Suprapubic skin (tissue), 4 donors: ENCODE results near the gene HDAC7. TPM values are rescaled to one million over a fixed set of nuclear protein-coding genes. Genes with fewer than 3 reads are reported as not detected.
A peak's percentile ranks its signal among the peaks of the same experiment; 100 is the strongest.
"Not testable (repeated sequence)": the region's sequence is repeated elsewhere in the genome, so short reads cannot be mapped to it uniquely, and the experiment has no call there.

Experiments used
- DNase-seq, 2 donors: peaks; one replicate each; pipeline ENCODE4 v3.0.0-alpha.2; 2019; ENCODE audit warnings: low spot score in 2 of 2
- H3K27ac ChIP-seq: fragments of 200-600 bp; sonication (generic); one replicate; pipeline ENCODE4 v1.5.1; 2019
- H3K27me3 ChIP-seq: fragments of 200-600 bp; sonication (generic); one replicate; pipeline ENCODE4 v1.5.1; 2019
- H3K36me3 ChIP-seq: fragments of 200-600 bp; sonication (generic); one replicate; pipeline ENCODE4 v1.5.1; 2019
- H3K4me1 ChIP-seq: fragments of 200-600 bp; sonication (generic); one replicate; pipeline ENCODE4 v1.5.1; 2019
- H3K4me3 ChIP-seq: fragments of 200-600 bp; sonication (generic); one replicate; pipeline ENCODE4 v1.5.1; 2019; ENCODE audit warnings: mild to moderate bottlenecking
- H3K9me3 ChIP-seq: fragments of 200-600 bp; sonication (generic); one replicate; pipeline ENCODE4 v1.5.1; 2019
- CTCF ChIP-seq, 2 donors: fragments of 200-600 bp in 1 of 2; fragments of 450-650 bp in 1 of 2; sonication (generic) in 1 of 2; IDR thresholded peaks; one replicate each; pipeline ENCODE4 v1.5.1; 2016 to 2019; ENCODE audit warnings: antibody characterized with exemption in 2 of 2, mild to moderate bottlenecking in 1 of 2, moderate library complexity in 1 of 2
- EP300 ChIP-seq: sonication (generic); formaldehyde crosslinking; IDR thresholded peaks from one replicate; pipeline ENCODE4 v1.6.1; 2017; ENCODE audit warnings: antibody characterized with exemption
- POLR2A ChIP-seq, 2 donors: fragments of 450-650 bp; IDR thresholded peaks; one replicate each; pipeline ENCODE4 v1.6.1; 2017; ENCODE audit warnings: antibody characterized with exemption in 2 of 2, mild to moderate bottlenecking in 2 of 2, moderate library complexity in 2 of 2
- POLR2AphosphoS5 ChIP-seq, 3 donors: sonication (generic); formaldehyde crosslinking; IDR thresholded peaks; one replicate each; pipeline ENCODE4 v1.6.1; 2017; ENCODE audit warnings: antibody characterized with exemption in 3 of 3
- WGBS: methylation state at CpG from one replicate; pipeline ENCODE4 v1.1.5; 2018; 5-methylcytosine and 5-hydroxymethylcytosine counted together
- total RNA-seq, 4 donors: library from RNA; depleted of rRNA; stranded (reverse); fragments of >200 nt; gene quantifications; one replicate each; pipeline ENCODE4 v1.1.0, GENCODE V29; 2016

Gene HDAC7
- total RNA-seq, 4 donors from 2014 or later: 47.9 to 152 (median 76.2) TPM

GRCh38 chr12:47811581-47812484, 7.9 kb downstream of the HDAC7 start:
- WGBS: 24% methylated on average over 14 of the region's 14 CpGs
- TF ChIP-seq EP300: no peak
- peak in 2 of 3 donors; percentile 22 to 49 for TF ChIP-seq POLR2AphosphoS5 (IDR thresholded peaks at IDR 0.05)
- peak in 1 of 2 donors; percentile 19 for TF ChIP-seq POLR2A (IDR thresholded peaks at IDR 0.05)
- TF ChIP-seq CTCF (IDR thresholded peaks at IDR 0.05): no peak
- Histone ChIP-seq H3K9me3 (no peaks in the 10 kb centered on the region), H3K27ac (peak overlapping the region; percentile 97), H3K36me3 (no peaks in the 10 kb centered on the region), H3K4me1 (peaks cover 98% of the 10 kb centered on the region), H3K27me3 (no peaks in the 10 kb centered on the region), H3K4me3 (peak overlapping the region; percentile 3)
- DNase-seq: no peak

DNA sequence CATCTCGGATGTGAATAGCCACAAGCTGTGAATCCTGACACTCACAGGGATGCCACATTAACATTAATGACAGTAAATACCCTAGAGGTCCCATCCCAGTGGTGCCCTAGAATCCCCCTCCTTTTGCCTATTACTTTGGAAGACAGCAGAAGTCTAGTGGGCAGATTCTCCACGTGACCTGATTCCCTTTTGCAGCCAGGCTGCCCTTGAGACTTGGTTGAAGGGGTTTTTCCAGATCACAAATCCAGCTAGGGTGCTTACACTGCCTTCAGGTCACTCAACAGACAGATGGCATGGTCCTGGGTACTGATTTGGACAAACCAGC, 8.7 kb downstream of the HDAC7 start:
- TF ChIP-seq CTCF (IDR thresholded peaks at IDR 0.05) (no peak), EP300 (no peak), POLR2AphosphoS5 (IDR thresholded peaks at IDR 0.05) (no peak), POLR2A (IDR thresholded peaks at IDR 0.05) (no peak)
- Histone ChIP-seq H3K27me3 (no peaks in the 10 kb centered on the region), H3K36me3 (no peaks in the 10 kb centered on the region), H3K27ac (peak overlapping the region; percentile 97), H3K9me3 (no peaks in the 10 kb centered on the region), H3K4me1 (peaks cover 99% of the 10 kb centered on the region), H3K4me3 (no peak overlapping the region)
- no peak for DNase-seq
- 66% methylated on average over 2 of the region's 2 CpGs for WGBS

- not testable (repeated sequence) for H3K36me3 ChIP-seq, H3K27me3 ChIP-seq, H3K4me3 ChIP-seq, DNase-seq, H3K9me3 ChIP-seq
- 74% methylated on average over 9 of the region's 9 CpGs for WGBS
- Histone ChIP-seq H3K27ac (peak overlapping the region; percentile 9), H3K4me1 (peaks cover 99% of the 10 kb centered on the region)
Observed at GRCh38 chr12:47809518-47809917, 10.2 kb downstream of the HDAC7 start.

- H3K4me3 ChIP-seq: peak overlapping the region; percentile 6
- 71% methylated on average over 9 of the region's 9 CpGs for WGBS
- peaks cover 99% of the 10 kb centered on the region for H3K4me1 ChIP-seq
Observed at GRCh38 chr12:47808574-47809365, 10.9 kb downstream of the HDAC7 start.

DNA sequence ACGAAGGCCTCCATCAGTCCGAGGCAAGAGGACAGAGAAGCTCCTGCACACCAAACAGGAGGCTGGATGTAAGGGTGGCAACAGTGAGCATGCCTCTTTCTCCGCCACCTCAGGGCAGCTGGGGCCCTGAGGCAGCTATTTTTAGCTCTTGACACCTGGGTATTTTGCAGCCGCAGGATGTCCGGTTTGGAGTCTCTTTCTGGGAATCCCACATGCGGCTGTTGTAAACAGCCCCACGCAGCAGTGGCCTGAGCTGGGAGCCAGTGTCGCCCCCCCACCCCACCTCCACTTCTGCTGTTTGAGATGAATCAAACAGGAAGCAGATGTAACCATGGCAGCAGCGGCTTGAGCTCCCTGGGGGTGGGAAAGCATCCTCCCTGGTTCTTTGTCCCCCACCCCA, 11.7 kb downstream of the HDAC7 start:
- Histone ChIP-seq H3K4me3 (peak overlapping the region; percentile 6), H3K27ac (peak overlapping the region; percentile 61), H3K36me3 (peaks cover 10% of the 10 kb centered on the region), H3K9me3 (no peaks in the 10 kb centered on the region), H3K4me1 (peaks cover 99% of the 10 kb centered on the region), H3K27me3 (no peaks in the 10 kb centered on the region)
- WGBS: 26% methylated on average over 4 of the region's 9 CpGs
- no peak for TF ChIP-seq POLR2A (IDR thresholded peaks at IDR 0.05)
- no peak for TF ChIP-seq CTCF (IDR thresholded peaks at IDR 0.05)
- no peak for TF ChIP-seq POLR2AphosphoS5 (IDR thresholded peaks at IDR 0.05)
- no peak for TF ChIP-seq EP300
- DNase-seq: peak in 1 of 2 donors; percentile 78

More at GRCh38 chr12:47808574-47809365, 10.9 kb downstream of the HDAC7 start:
- H3K27ac ChIP-seq: peak overlapping the region; percentile 61
- H3K36me3 ChIP-seq: peaks cover 5% of the 10 kb centered on the region
- TF ChIP-seq CTCF (IDR thresholded peaks at IDR 0.05): no peak
- no peak for TF ChIP-seq POLR2AphosphoS5 (IDR thresholded peaks at IDR 0.05)
- no peak for TF ChIP-seq POLR2A (IDR thresholded peaks at IDR 0.05)
- TF ChIP-seq EP300: no peak
- no peaks in the 10 kb centered on the region for H3K27me3 ChIP-seq
- peak in 1 of 2 donors; percentile 61 for DNase-seq
- no peaks in the 10 kb centered on the region for H3K9me3 ChIP-seq
